Endothelial cell of umbilical vein (primary cell): Measurements from ENCODE around the gene MAGEB17.

Source experiments
- CTCF ChIP-seq, 2 donors: IDR thresholded peaks; 1 replicate in 1 of 2; 2 replicates in 1 of 2; pipeline ENCODE4 v1.5.1; 2011; ENCODE audit warnings: low read length in 2 of 2, mild to moderate bottlenecking in 2 of 2, moderate library complexity in 2 of 2, control low read depth in 1 of 2, inconsistent platforms in 1 of 2, low read depth in 1 of 2; ENCODE audit not compliant: insufficient read depth in 1 of 2; ENCODE audit errors: extremely low read depth in 1 of 2
- GATA2 ChIP-seq: IDR thresholded peaks from 2 replicates; pipeline ENCODE4 v1.7.0; 2011; ENCODE audit warnings: low read depth, mild to moderate bottlenecking, moderate library complexity, mixed read lengths, low read length; ENCODE audit not compliant: insufficient read length, insufficient read depth
- JUN ChIP-seq: IDR thresholded peaks from 2 replicates; pipeline ENCODE4 v1.6.1; 2011; ENCODE audit warnings: borderline replicate concordance, low read depth; ENCODE audit not compliant: insufficient read length, insufficient read depth
- MAX ChIP-seq: IDR thresholded peaks from 2 replicates; pipeline ENCODE4 v1.6.1; 2011; ENCODE audit not compliant: insufficient read depth, insufficient read length

- TF ChIP-seq MAX (no peak), CTCF (IDR thresholded peaks at IDR 0.05; ENCODE audit: extremely low read depth in 1 of 2, insufficient read depth in 1 of 2, low read depth in 1 of 2, low read length in 2 of 2) (no peak), JUN (no peak), GATA2 (no peak)
Measured at GRCh38 chrX:16124201-16124600, 43.1 kb upstream of the MAGEB17 start.
